ENCODE results near the gene ATP9A. TPM values are rescaled to one million over a fixed set of nuclear protein-coding genes. Genes with fewer than 3 reads are reported as not detected.
A peak's percentile ranks its signal among the peaks of the same experiment; 100 is the strongest.

The ATP9A gene
- total RNA-seq, 1 donor from 2014 or later: 32.1 TPM

- intact Hi-C loops (cut with DNase I): no loop called here
- no peak for TF ChIP-seq CTCF (IDR thresholded peaks at IDR 0.05)
- H3K27ac ChIP-seq: no peak overlapping the region
- DNase-seq (no peak), ATAC-seq (no peak)
- H3K27me3 ChIP-seq: peaks cover 46% of the 10 kb centered on the region
- H3K9me3 ChIP-seq: no peaks in the 10 kb centered on the region
- no peaks in the 10 kb centered on the region for H3K36me3 ChIP-seq
- H3K4me1 ChIP-seq: peaks cover 28% of the 10 kb centered on the region
- H3K4me3 ChIP-seq: no peak overlapping the region
Observed at GRCh38 chr20:51565298-51566144, 202.7 kb downstream of the ATP9A start.

- Histone ChIP-seq H3K36me3 (no peaks in the 10 kb centered on the region), H3K27me3 (peaks cover 58% of the 10 kb centered on the region), H3K27ac (peak overlapping the region; percentile 42), H3K4me3 (no peak overlapping the region), H3K9me3 (no peaks in the 10 kb centered on the region), H3K4me1 (peaks cover 32% of the 10 kb centered on the region)
- peak; percentile 47 for ATAC-seq
- intact Hi-C loops (cut with DNase I): no loop called here
- TF ChIP-seq CTCF (IDR thresholded peaks at IDR 0.05): no peak
- no peak for DNase-seq
Observed at GRCh38 chr20:51563486-51564332, 204.5 kb downstream of the ATP9A start.

- Histone ChIP-seq H3K36me3 (no peaks in the 10 kb centered on the region), H3K4me1 (peaks cover 32% of the 10 kb centered on the region), H3K27ac (peak overlapping the region; percentile 81), H3K9me3 (no peaks in the 10 kb centered on the region), H3K27me3 (peaks cover 58% of the 10 kb centered on the region), H3K4me3 (peak overlapping the region; percentile 48)
- DNase-seq (no peak), ATAC-seq (no peak)
- intact Hi-C loops (cut with DNase I): no loop called here
- TF ChIP-seq CTCF (IDR thresholded peaks at IDR 0.05): no peak
Observed at GRCh38 chr20:51563174-51563485, 205.1 kb downstream of the ATP9A start.

GRCh38 chr20:51562332-51563173 is 205.6 kb downstream of the ATP9A start:
- peak; percentile 66 for ATAC-seq
- H3K27me3 ChIP-seq: peaks cover 54% of the 10 kb centered on the region
- H3K4me3 ChIP-seq: peak overlapping the region; percentile 48
- DNase-seq: peak; percentile 72
- no peak for TF ChIP-seq CTCF (IDR thresholded peaks at IDR 0.05)
- intact Hi-C loops (cut with DNase I): no loop called here
- H3K4me1 ChIP-seq: peaks cover 32% of the 10 kb centered on the region
- peak overlapping the region; percentile 81 for H3K27ac ChIP-seq
- no peaks in the 10 kb centered on the region for H3K36me3 ChIP-seq
- no peaks in the 10 kb centered on the region for H3K9me3 ChIP-seq

- Histone ChIP-seq H3K9me3 (no peaks in the 10 kb centered on the region), H3K27me3 (peaks cover 48% of the 10 kb centered on the region), H3K4me1 (peaks cover 32% of the 10 kb centered on the region), H3K27ac (peak overlapping the region; percentile 81), H3K36me3 (no peaks in the 10 kb centered on the region), H3K4me3 (peak overlapping the region; percentile 48)
- no peak for TF ChIP-seq CTCF (IDR thresholded peaks at IDR 0.05)
- ATAC-seq (no peak), DNase-seq (no peak)
- intact Hi-C loops (cut with DNase I): no loop called here
Observed at GRCh38 chr20:51562027-51562331, 206.2 kb downstream of the ATP9A start.
